Astrocyte (in vitro differentiated cells and primary cell): Measurements from ENCODE around the gene NIPAL3.

Experiments
- CTCF ChIP-seq: IDR thresholded peaks from 2 replicates; pipeline ENCODE4 v1.5.1; 2011; ENCODE audit warnings: low read depth, mild to moderate bottlenecking, inconsistent platforms, low read length, moderate library complexity; ENCODE audit not compliant: insufficient read depth
- EZH2 ChIP-seq: IDR thresholded peaks from 2 replicates; pipeline ENCODE4 v1.6.1; 2012; ENCODE audit warnings: mild to moderate bottlenecking, low read length, inconsistent platforms; ENCODE audit not compliant: insufficient read depth

GRCh38 chr1:24403806-24404205 is 11.8 kb upstream of the NIPAL3 start:
- TF ChIP-seq CTCF (no peak), EZH2 (no peak)
